ENCODE measurements around the gene LRRK1.

DNA sequence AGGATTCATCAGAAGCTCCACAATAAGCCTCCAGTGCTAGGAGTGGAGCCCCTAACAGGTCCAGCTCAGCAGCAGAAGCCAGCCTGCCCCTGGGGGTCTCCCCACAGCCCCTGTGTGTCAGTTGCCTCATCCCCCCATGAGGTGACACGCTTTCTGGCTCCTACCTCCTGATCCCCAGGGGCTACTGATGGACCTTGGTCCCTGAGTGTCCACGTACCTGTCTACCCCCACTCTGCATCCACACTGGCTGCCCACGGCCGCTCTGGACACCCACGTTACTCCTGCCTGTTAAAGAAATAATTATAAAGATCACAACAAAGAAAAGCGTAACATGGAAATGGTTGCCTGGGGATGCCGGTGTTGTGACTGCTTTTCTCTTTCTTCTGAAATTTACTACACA, 189.6 kb downstream of the LRRK1 start:
- TF ChIP-seq YY1 (IDR thresholded peaks at IDR 0.05; ENCODE audit: low read depth) = no peak
- no peak for TF ChIP-seq EP300 (IDR thresholded peaks at IDR 0.05; ENCODE audit: borderline replicate concordance in 1 of 2, low read depth in 1 of 2, low read length in 1 of 2)
- TF ChIP-seq MXI1 (IDR thresholded peaks at IDR 0.05; ENCODE audit: low read depth, low read length) = no peak
- TF ChIP-seq, protein P1, sequence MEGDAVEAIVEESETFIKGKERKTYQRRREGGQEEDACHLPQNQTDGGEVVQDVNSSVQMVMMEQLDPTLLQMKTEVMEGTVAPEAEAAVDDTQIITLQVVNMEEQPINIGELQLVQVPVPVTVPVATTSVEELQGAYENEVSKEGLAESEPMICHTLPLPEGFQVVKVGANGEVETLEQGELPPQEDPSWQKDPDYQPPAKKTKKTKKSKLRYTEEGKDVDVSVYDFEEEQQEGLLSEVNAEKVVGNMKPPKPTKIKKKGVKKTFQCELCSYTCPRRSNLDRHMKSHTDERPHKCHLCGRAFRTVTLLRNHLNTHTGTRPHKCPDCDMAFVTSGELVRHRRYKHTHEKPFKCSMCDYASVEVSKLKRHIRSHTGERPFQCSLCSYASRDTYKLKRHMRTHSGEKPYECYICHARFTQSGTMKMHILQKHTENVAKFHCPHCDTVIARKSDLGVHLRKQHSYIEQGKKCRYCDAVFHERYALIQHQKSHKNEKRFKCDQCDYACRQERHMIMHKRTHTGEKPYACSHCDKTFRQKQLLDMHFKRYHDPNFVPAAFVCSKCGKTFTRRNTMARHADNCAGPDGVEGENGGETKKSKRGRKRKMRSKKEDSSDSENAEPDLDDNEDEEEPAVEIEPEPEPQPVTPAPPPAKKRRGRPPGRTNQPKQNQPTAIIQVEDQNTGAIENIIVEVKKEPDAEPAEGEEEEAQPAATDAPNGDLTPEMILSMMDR (IDR thresholded peaks at IDR 0.05) = no peak
- TF ChIP-seq MAX (IDR thresholded peaks at IDR 0.05; ENCODE audit: low read depth) = no peak
- TF ChIP-seq EZH2phosphoT487 (IDR thresholded peaks at IDR 0.05; ENCODE audit: borderline replicate concordance, low read depth) = no peak
- no peak for TF ChIP-seq FOXJ3 (CRISPR knock-in tag; IDR thresholded peaks at IDR 0.05)
- no peak for TF ChIP-seq RAD21 (IDR thresholded peaks at IDR 0.05; ENCODE audit: low read length)
- TF ChIP-seq GABPA (IDR thresholded peaks at IDR 0.05; ENCODE audit: low read depth) = no peak
- no peak for TF ChIP-seq TEAD4 (IDR thresholded peaks at IDR 0.05; ENCODE audit: borderline replicate concordance, insufficient read depth)
